ENCODE data around the gene LMO7.

DNA sequence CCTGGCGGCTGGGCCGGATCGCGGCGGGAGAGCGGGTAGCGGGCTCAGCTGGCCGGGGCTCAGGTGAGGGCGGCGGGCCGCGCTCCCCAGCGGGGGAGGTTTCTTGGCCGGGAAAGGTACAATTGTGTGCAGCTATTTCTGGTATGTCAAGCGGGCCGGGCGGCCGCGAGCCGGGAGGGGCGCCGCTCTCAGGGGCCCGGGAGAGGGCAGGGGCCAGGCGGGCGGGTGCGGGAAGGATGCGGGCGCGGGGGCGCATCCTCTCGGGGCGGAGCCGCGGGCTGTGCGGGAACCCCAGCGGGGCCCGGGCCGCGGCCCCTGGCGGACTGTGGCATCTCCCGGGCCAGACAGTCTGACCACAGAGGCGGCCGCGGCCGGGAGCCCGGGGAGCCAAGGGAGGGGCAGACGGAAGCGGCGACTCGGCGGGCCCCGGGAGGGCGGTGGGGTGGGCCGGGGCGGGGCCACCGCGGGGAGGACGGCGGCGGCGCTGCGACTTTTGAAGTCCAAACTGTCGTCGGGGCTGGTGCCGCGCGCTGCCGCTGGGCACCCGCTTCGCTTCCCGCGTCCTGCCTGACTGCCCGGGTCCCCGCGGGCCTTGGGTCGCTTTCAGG, at the start of gene LMO7:
- TF ChIP-seq, protein P1, sequence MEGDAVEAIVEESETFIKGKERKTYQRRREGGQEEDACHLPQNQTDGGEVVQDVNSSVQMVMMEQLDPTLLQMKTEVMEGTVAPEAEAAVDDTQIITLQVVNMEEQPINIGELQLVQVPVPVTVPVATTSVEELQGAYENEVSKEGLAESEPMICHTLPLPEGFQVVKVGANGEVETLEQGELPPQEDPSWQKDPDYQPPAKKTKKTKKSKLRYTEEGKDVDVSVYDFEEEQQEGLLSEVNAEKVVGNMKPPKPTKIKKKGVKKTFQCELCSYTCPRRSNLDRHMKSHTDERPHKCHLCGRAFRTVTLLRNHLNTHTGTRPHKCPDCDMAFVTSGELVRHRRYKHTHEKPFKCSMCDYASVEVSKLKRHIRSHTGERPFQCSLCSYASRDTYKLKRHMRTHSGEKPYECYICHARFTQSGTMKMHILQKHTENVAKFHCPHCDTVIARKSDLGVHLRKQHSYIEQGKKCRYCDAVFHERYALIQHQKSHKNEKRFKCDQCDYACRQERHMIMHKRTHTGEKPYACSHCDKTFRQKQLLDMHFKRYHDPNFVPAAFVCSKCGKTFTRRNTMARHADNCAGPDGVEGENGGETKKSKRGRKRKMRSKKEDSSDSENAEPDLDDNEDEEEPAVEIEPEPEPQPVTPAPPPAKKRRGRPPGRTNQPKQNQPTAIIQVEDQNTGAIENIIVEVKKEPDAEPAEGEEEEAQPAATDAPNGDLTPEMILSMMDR (IDR thresholded peaks at IDR 0.05), result no peak
- TF ChIP-seq POLR2AphosphoS5 (IDR thresholded peaks at IDR 0.05) (no peak), POLR2A (IDR thresholded peaks at IDR 0.05) (no peak)

Data from stomach (tissue), 4 donors.